Lower leg skin (tissue), 3 donors: ENCODE measurements around the gene RIMS4.

Source experiments
- POLR2A ChIP-seq, 2 donors: fragments of 450-650 bp; IDR thresholded peaks; one replicate each; pipeline ENCODE4 v1.6.1; 2016 to 2017; ENCODE audit warnings: antibody characterized with exemption in 2 of 2, mild to moderate bottlenecking in 1 of 2, moderate library complexity in 1 of 2
- TF ChIP-seq, protein P1 (sequence below), 3 donors: fragments of 450-650 bp; IDR thresholded peaks; one replicate each; pipeline ENCODE4 v1.5.1; 2016; ENCODE audit warnings: antibody characterized with exemption in 3 of 3, mild to moderate bottlenecking in 3 of 3, moderate library complexity in 2 of 3

DNA sequence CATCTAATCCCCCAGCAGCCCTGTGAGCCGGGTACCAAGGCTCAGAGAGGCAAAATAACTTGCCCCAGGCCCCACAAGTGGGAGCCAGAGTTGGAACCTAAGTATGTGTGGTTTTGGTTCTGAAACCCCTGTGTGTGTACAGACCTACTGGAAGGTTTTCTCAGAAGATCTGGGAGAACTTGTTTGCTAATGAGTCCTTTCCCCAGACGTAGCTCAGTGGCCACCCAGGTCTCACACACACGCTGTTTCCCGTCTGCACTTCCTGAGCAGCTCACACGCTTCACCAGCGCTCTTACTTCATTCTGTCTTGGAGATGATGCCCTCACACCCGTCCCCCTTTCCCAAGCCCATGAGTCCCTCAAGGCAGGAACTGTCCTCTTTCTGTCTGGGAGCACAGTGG lies 87.0 kb downstream of the RIMS4 start:
- TF ChIP-seq POLR2A (IDR thresholded peaks at IDR 0.05) = no peak
- TF ChIP-seq, protein P1, sequence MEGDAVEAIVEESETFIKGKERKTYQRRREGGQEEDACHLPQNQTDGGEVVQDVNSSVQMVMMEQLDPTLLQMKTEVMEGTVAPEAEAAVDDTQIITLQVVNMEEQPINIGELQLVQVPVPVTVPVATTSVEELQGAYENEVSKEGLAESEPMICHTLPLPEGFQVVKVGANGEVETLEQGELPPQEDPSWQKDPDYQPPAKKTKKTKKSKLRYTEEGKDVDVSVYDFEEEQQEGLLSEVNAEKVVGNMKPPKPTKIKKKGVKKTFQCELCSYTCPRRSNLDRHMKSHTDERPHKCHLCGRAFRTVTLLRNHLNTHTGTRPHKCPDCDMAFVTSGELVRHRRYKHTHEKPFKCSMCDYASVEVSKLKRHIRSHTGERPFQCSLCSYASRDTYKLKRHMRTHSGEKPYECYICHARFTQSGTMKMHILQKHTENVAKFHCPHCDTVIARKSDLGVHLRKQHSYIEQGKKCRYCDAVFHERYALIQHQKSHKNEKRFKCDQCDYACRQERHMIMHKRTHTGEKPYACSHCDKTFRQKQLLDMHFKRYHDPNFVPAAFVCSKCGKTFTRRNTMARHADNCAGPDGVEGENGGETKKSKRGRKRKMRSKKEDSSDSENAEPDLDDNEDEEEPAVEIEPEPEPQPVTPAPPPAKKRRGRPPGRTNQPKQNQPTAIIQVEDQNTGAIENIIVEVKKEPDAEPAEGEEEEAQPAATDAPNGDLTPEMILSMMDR (IDR thresholded peaks at IDR 0.05) = no peak
